NT2/D1 (cell line): ENCODE data around the gene SLC38A5.

Experiments
- YY1 ChIP-seq: IDR thresholded peaks from 2 replicates; pipeline ENCODE4 v1.6.1; 2011; ENCODE audit not compliant: insufficient read length, insufficient read depth
- ZNF274 ChIP-seq: IDR thresholded peaks from 2 replicates; pipeline ENCODE4 v1.6.1; 2011; ENCODE audit warnings: mild to moderate bottlenecking, low read depth, low read length

- no peak for TF ChIP-seq YY1
- no peak for TF ChIP-seq ZNF274
Measured at GRCh38 chrX:48450076-48450475, 20.0 kb downstream of the SLC38A5 start.
